MM.1S (cell line): ENCODE data around the gene SHQ1.

Source experiments
- DNase-seq: peaks from one replicate; pipeline ENCODE4 v3.0.0-alpha.2; 2015
- H2AFZ ChIP-seq: fragments of 300-600 bp; sonication (generic); 2 replicates; pipeline ENCODE4 v1.6.0; 2016; ENCODE audit warnings: antibody characterized with exemption, low read length
- H3F3A ChIP-seq: fragments of 300-600 bp; sonication (generic); 2 replicates; pipeline ENCODE4 v1.6.1; 2016; ENCODE audit warnings: mild to moderate bottlenecking, antibody characterized with exemption, low read length, moderate library complexity, mixed read lengths; ENCODE audit not compliant: insufficient read depth
- H3K27ac ChIP-seq: fragments of 300-600 bp; sonication (generic); 2 replicates; pipeline ENCODE4 v1.5.1; 2016; ENCODE audit warnings: mild to moderate bottlenecking, low read length
- H3K27me3 ChIP-seq: fragments of 300-600 bp; sonication (generic); replicated peaks from 2 replicates; pipeline ENCODE4 v1.6.0; 2016; ENCODE audit warnings: low read length; ENCODE audit not compliant: insufficient read depth
- H3K36me3 ChIP-seq: fragments of 300-600 bp; sonication (generic); replicated peaks from 2 replicates; pipeline ENCODE4 v1.6.1; 2016; ENCODE audit warnings: mild to moderate bottlenecking, low read length, mixed read lengths; ENCODE audit not compliant: insufficient read depth
- H3K4me1 ChIP-seq: fragments of 300-600 bp; sonication (generic); 2 replicates; pipeline ENCODE4 v1.6.1; 2016; ENCODE audit warnings: low read length, mixed read lengths
- H3K4me2 ChIP-seq: fragments of 300-600 bp; sonication (generic); 2 replicates; pipeline ENCODE4 v1.6.0; 2016; ENCODE audit warnings: low read depth, low read length
- H3K4me3 ChIP-seq: fragments of 300-600 bp; sonication (generic); 2 replicates; pipeline ENCODE4 v1.5.1; 2016; ENCODE audit warnings: low read length, mixed read lengths
- H3K79me2 ChIP-seq: fragments of 300-600 bp; sonication (generic); 2 replicates; pipeline ENCODE4 v1.6.1; 2016; ENCODE audit warnings: mixed run types, low read length, mixed read lengths
- H3K9ac ChIP-seq: fragments of 300-600 bp; sonication (generic); 2 replicates; pipeline ENCODE4 v1.6.1; 2016; ENCODE audit warnings: low read length, mixed read lengths
- H3K9me2 ChIP-seq: fragments of 300-600 bp; sonication (generic); replicated peaks from 2 replicates; pipeline ENCODE4 v1.6.1; 2016; ENCODE audit warnings: mild to moderate bottlenecking, low read length, mixed read lengths; ENCODE audit not compliant: insufficient read depth
- H3K9me3 ChIP-seq: fragments of 300-600 bp; sonication (generic); replicated peaks from 2 replicates; pipeline ENCODE4 v1.6.1; 2016; ENCODE audit warnings: mild to moderate bottlenecking, low read length, mixed read lengths; ENCODE audit not compliant: insufficient read depth
- H4K20me1 ChIP-seq: fragments of 300-600 bp; sonication (generic); 2 replicates; pipeline ENCODE4 v1.6.1; 2016; ENCODE audit warnings: mild to moderate bottlenecking, low read length, moderate library complexity, mixed read lengths; ENCODE audit not compliant: insufficient read depth
- EZH2 ChIP-seq: fragments of 300-600 bp; sonication (generic); optimal IDR thresholded peaks from 2 replicates; pipeline ENCODE3; 2017; ENCODE audit warnings: low read depth, mild to moderate bottlenecking, antibody characterized with exemption, low read length, mixed read lengths
- EZH2phosphoT487 ChIP-seq: fragments of 300-600 bp; sonication (generic); IDR thresholded peaks from 2 replicates; pipeline ENCODE4 v1.6.1; 2018; ENCODE audit warnings: antibody characterized with exemption, low read length
- TF ChIP-seq, protein P1 (sequence below): fragments of 300-600 bp; sonication (generic); IDR thresholded peaks from 2 replicates; pipeline ENCODE4 v1.5.1; 2016; ENCODE audit warnings: antibody characterized with exemption, low read length, mixed read lengths

Gene SHQ1

DNA sequence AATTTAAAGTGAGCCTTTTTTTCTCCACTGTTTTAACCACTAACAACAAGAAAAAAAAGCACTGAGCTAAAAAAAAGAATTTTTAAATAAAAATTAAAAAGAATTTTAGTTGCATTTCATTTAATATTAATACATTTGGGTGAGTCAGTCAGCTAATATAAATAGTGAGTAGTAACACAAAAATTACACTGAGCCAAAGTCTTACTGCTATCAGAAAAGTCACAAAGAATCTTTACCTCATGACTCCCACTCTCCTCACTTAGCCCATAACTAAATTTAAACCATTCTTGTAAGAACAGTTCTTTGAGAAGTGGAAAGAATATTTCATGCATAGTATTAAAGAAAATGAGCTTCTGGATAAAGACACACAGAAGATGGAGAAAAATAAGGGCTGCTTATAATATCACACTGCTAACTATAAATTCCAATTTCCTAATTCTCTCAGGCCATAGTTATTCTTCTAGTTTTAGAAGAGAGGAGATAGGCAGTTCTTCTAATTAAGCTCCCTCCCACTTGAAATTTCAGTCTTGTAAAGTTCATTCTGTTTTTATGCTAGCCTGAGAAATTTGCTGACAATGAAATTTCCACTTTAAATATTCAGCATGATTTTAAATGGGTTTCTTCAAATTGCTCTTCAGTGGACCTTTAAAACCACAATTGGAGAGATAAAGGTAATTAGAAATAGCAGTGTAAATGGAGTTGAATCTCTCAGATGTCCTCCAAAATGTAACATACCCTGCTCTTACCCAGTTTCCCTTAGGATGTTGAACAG is 17.6 kb downstream of the SHQ1 start:
- Histone ChIP-seq H4K20me1 (no peaks in the 10 kb centered on the region), H3K9me3 (no peaks in the 10 kb centered on the region), H2AFZ (no peak overlapping the region), H3K27ac (no peak overlapping the region), H3K9ac (no peak overlapping the region), H3K4me3 (no peak overlapping the region), H3K4me1 (peaks cover 5% of the 10 kb centered on the region; the same call in 1 of the 2 replicates), H3K4me2 (no peak overlapping the region), H3K79me2 (no peaks in the 10 kb centered on the region), H3K27me3 (no peaks in the 10 kb centered on the region), H3F3A (no peaks in the 10 kb centered on the region), H3K36me3 (no peaks in the 10 kb centered on the region), H3K9me2 (no peaks in the 10 kb centered on the region)
- TF ChIP-seq EZH2 (no peak), EZH2phosphoT487 (no peak)
- TF ChIP-seq, protein P1, sequence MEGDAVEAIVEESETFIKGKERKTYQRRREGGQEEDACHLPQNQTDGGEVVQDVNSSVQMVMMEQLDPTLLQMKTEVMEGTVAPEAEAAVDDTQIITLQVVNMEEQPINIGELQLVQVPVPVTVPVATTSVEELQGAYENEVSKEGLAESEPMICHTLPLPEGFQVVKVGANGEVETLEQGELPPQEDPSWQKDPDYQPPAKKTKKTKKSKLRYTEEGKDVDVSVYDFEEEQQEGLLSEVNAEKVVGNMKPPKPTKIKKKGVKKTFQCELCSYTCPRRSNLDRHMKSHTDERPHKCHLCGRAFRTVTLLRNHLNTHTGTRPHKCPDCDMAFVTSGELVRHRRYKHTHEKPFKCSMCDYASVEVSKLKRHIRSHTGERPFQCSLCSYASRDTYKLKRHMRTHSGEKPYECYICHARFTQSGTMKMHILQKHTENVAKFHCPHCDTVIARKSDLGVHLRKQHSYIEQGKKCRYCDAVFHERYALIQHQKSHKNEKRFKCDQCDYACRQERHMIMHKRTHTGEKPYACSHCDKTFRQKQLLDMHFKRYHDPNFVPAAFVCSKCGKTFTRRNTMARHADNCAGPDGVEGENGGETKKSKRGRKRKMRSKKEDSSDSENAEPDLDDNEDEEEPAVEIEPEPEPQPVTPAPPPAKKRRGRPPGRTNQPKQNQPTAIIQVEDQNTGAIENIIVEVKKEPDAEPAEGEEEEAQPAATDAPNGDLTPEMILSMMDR: no peak
- no peak for DNase-seq

DNA sequence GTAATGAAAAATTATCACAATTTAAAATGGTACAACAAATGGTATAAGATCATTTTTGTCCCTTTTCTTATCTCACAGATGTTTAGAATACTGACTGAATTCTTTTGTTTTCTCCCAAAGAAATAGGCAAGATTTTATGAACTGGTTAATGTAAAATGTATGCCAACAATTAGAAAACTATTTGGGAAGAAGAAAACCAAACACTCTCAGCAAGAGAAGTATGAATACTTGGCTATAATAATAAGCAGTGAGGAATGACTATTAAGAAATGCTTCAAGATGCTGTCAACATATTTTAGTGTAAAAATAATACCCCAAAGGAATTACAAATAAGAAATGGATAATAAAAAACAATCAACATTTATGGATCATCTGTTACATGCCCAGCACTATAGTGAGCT is 18.5 kb downstream of the SHQ1 start:
- Histone ChIP-seq H3K9me2 (no peaks in the 10 kb centered on the region), H3K4me3 (no peak overlapping the region), H3K36me3 (no peaks in the 10 kb centered on the region), H3K27me3 (no peaks in the 10 kb centered on the region), H3K4me2 (no peak overlapping the region), H3K9me3 (no peaks in the 10 kb centered on the region), H4K20me1 (no peaks in the 10 kb centered on the region), H3F3A (no peaks in the 10 kb centered on the region), H3K4me1 (peaks cover 5% of the 10 kb centered on the region; the same call in 1 of the 2 replicates), H3K27ac (no peak overlapping the region), H3K9ac (no peak overlapping the region), H3K79me2 (no peaks in the 10 kb centered on the region), H2AFZ (no peak overlapping the region)
- no peak for DNase-seq
- no peak for TF ChIP-seq EZH2
- TF ChIP-seq, protein P1: no peak
- TF ChIP-seq EZH2phosphoT487: no peak

DNA sequence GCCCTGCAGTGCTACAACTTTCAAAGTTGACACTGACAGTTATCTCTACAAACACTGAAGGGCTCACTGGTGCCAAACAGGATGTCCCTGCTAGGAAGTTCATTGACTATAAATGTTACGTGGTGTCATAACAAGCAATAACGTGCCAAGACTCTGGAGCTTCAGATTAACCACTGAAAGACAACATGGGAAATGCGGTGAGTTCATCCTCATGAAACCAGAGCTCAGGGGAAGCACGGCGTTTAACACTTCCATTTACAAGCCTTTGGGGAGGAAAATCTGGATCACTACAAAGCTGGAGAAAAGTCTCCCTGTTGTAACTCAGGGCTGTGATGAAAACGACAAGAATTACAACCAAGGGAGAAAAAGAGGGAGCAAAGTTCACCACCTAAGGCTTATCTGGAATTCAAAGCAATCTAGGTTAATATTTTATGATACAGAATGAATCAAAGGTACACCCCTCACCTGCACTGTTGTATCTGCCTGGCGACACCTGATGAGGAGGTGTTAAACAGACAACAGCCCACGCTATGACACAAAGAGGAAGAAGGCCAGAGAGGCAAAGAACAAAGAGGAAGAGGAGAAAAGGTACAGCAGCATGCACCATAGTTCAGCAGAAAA is 27.0 kb downstream of the SHQ1 start:
- Histone ChIP-seq H4K20me1 (no peaks in the 10 kb centered on the region), H3F3A (peaks cover 12% of the 10 kb centered on the region), H3K36me3 (no peaks in the 10 kb centered on the region), H3K9ac (no peak overlapping the region), H3K27ac (no peak overlapping the region), H2AFZ (no peak overlapping the region), H3K4me3 (no peak overlapping the region), H3K4me2 (no peak overlapping the region), H3K4me1 (peaks cover 27% of the 10 kb centered on the region), H3K9me3 (no peaks in the 10 kb centered on the region), H3K27me3 (no peaks in the 10 kb centered on the region), H3K79me2 (no peaks in the 10 kb centered on the region), H3K9me2 (no peaks in the 10 kb centered on the region)
- DNase-seq: no peak
- no peak for TF ChIP-seq EZH2
- TF ChIP-seq, protein P1: no peak
- no peak for TF ChIP-seq EZH2phosphoT487
